GM18499 (cell line): ENCODE data around the gene AMZ1.
"Not testable (repeated sequence)": the region's sequence is repeated elsewhere in the genome, so short reads cannot be mapped to it uniquely, and the experiment has no call there.

ENCODE experiments used
- ATAC-seq: cut with Tn5 transposase; IDR thresholded peaks from one replicate; pipeline ENCODE4 v1.9.1; 2021; ENCODE audit warnings: moderate number of reproducible peaks; ENCODE audit not compliant: insufficient read depth, unreplicated experiment

AMZ1 gene

DNA sequence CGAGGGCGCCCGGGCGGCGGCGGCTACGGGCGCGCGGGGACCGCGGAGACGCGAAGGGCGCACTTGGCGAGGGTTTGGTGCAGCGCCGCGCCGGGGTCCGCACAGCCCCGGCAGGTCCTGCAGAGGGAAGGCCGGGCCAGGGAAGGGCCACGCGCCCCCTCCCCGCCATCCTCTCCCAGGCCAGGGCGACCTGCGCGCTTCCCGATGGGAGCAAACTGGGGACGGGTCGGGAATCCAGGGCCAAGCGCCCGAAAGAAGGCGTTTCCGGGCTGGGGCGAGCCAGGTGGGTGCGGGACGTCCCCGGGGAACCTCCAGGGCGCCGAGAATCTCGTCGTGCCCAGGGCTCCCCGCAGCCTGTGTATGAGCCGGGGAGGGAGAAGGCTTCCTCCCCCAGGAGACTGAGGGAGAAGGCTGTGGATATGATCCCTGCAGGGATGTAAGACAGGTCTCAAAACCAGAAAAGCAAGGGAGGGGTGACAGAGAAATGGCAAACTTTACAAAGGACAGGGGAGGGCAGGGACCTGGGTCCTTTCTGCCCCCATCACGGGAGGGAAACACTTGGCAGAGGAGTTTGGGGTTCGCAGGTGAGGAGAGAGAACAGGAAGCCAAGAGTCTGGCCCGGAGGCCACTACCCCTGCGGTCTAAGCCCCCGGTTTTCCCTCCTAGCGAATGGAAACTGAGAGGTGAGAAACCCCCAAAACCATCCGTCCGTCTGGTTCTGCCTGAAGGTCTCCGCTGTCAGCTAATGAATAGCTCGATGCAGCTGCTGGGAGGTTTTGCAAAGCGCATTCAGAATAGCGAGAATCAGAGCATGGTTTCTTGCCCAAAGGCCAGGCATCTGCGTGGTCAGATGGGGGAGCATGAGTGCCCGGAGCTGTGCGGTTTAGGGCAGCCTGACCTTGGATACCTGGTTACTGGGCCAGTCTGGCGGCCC, 674 bp downstream of the AMZ1 start:
- ATAC-seq, result peak; percentile 55

DNA sequence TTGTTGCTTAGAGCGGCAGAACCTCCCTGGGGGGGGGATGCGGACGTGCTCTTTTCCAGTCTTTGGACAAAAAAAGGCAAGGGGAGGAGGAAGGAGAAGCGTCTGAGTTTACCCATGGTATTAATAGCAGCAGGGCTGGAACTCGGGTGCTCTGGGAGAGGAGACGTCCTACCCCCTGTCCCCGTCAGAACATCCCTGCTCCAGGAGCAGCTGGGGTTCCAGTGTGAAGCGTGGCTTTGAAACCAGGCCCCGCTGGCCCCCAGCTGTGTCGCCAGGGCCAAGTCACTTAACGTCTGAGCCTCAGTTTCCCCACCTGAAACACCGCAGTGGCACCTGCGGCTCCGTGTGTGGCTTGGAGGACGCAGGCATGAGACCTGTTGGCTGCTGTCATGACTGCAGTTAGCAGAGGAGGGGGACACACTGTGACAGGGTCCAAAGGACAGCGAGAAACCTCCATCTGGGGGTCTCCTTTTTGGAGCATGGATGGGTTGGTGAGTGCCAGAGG, 1.4 kb downstream of the AMZ1 start:
- no peak for ATAC-seq

DNA sequence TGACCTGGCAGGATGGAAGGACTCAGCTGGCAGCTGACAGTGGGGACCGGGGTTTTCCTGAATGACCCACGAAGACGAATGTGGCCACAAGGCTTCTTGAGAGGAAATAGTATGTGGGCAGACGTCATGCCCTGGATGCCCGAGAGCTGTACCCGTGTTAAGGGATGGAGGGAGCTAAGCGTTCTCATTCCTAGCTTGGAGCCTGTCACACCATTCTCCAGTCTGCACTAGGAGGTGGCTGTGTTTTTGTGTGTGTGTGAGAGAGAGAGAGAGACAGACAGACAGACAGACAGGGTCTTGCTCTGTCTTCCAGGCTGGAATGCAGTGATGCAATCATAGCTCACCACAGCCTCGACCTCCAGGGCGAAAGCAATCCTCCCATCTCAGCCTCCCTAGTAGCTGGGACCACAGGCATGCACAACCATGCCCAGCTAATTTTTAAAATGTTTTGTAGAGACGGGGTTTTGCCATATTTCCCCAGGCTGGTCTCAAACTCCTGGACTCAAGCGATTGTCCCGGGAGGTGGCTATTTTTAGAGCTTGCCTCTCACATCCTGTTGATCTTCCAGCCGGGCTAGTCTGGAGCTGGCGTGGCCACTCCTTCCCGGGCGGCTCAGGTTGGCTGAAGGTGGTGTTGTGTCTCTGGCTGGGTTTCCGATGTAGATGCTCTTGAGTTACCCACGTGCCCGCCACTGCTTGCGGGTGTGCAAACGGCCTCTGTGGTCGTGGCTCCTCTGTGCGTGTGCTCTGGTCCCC, 2.1 kb downstream of the AMZ1 start:
- ATAC-seq, result no peak

GRCh38 chr7:2691011-2691707, 3.2 kb downstream of the AMZ1 start:
- no peak for ATAC-seq

GRCh38 chr7:2691932-2692439, 4.0 kb downstream of the AMZ1 start:
- ATAC-seq, result not testable (repeated sequence)

DNA sequence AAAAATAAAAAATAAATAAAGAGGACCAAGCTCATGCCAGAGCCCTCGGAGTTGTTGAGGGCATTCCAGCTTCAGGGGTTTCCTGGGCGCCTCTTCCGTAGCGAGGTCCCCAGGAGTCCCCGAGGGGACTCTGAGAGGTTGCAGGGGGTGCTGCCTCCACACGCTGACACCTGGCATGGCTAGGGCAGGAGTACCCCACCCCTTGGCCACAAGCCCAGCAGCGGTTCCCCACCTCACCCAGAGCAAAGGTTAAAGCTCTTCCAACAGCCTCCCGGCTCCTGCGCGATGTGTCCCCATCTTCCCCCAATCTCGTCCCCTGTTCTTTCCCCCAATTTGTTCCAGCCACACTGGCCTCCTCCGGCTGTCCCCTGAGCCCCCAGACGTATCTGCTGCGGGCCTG, 4.5 kb downstream of the AMZ1 start:
- no peak for ATAC-seq

DNA sequence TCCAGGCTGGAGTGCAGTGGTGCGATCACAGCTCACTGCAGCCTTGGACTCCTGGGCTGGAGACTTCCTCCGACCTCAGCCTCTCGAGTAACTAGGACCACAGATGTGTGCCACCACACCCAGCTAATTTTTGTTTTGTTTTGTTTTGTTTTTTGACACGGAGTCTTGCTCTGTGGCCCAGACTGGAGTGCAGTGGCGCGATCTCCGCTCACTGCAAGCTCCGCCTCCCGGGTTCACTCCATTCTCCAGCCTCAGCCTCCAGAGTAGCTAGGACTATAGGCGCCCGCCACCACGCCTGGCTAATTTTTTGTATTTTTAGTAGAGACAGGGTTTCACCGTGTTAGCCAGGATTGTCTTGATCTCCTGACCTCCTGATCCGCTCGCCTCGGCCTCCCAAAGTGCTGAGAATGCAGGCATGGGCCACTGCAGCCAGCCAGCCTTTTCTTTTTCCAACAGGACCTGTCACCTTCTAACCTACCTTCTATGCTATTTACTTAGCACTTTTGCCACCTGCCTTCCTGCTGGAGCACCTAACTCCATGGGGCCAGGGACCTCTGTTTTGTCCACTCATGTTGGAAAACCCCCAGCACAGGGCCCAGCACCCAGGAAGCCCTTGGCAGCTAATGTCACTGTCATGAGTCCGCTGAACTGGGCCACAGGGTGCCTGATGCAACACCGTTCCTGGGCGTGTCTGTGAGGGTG, 5.6 kb downstream of the AMZ1 start:
- not testable (repeated sequence) for ATAC-seq

DNA sequence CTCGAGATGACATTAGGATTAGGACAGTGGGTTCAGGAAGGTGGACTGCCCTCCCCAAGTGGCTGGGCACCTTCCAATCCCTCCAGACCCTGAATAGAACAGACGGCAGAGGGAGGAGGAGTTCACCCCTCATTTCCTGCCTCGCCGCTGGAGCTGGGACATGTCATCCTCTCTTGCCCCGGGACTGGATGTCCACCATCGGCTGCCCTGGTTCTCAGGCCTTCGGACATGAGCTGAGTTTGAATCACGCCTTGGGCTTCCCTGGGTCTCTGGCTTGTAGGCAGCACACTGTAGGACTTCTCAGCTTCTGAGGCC, 6.1 kb downstream of the AMZ1 start:
- ATAC-seq, result not testable (repeated sequence)

DNA sequence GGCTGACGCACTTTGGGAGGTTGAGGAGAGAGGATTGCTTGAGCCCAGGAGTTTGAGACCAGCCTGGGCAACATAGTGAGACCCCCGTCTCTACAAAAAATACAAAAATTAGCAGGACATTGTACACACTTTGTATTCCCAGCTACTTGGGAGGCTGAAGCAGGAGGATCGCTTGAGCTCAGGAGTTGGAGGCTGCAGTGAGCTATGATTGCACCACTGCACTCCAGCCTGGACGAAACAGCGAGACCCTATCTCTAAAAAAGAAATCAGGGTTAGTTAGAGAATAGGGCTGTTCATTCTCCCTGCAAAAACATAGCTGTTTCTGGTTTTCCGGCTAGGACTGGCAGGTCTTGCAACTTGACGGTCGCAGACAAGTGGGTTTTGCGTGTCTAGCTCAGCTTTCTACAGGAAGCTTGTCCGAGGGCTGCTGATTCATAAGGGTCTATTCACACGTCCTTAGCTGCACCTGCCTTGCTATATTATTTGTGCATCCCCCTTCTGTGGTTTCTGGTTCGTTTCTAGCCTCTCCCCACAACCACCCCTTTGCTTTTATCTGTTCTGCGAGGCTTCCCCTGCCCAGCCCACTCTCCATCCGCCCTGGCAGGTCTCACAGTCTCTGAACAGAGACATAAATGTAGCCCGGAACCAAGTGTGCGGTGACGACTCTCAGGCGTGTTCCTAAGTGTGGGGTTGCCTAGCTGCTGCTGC, 10.7 kb downstream of the AMZ1 start:
- ATAC-seq, result peak; percentile 98

DNA sequence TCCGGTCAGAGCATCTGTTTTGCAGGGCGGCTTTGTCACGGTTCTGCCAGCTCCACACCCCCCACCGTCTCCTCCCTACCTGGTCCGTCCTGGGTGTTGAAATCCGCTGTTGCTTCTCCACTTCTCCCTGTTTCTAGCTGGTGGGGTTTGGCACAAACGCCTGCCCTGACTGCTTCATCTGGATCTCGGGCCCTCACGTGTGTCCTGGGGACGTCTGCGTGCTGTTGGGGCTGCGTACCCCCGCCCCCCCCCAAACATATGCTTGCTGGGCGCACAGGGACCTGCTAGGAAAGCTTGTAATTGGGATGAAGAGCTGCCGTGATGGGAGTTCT, 11.3 kb downstream of the AMZ1 start:
- ATAC-seq, result no peak

DNA sequence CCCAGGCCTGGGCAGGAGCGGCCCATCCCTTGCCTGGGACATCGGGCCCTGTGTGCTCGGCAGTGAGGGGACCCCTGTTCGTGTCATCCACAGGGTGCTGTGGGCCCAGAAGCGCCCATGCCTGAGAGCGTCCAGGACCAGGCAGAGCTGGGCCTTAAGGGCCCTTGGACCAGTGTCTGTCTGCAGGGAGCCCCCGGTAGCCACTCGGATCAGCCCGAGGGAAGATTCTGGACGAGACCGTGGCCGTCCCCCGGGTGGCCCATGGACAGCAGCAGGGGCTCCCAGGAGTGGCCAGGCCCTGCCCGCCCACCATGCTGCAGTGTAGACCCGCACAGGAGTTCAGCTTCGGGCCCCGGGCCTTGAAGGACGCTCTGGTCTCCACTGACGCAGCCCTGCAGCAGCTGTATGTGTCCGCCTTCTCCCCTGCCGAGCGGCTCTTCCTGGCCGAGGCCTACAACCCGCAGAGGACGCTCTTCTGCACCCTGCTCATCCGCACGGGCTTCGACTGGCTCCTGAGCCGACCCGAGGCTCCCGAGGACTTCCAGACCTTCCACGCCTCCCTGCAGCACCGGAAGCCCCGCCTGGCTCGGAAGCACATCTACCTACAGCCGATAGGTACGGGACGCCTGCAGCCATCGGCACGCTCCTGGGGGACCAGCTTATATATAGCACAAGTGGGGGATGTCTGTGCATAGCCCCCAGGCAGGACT, 12.3 kb downstream of the AMZ1 start:
- no peak for ATAC-seq

DNA sequence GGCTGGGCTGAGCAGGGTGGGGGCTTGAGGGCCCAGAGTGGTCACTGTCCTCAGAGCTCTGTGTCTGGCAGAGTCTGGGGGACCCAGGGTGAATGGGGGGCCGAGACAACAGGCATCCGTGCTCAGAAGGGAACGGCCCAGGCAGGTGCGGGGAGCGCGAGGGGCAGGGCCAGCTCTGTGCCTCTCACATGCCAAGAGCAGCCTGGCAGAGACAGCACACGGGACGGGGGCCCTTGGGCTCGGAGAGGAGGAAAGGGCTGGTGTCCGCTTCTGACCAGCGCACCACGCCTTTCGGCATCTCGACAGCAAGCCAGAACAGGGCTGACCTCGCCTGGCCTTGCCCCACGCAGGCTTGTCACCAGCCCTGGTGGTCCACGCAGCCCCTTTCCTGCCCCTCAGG, 13.4 kb downstream of the AMZ1 start:
- ATAC-seq, result no peak

DNA sequence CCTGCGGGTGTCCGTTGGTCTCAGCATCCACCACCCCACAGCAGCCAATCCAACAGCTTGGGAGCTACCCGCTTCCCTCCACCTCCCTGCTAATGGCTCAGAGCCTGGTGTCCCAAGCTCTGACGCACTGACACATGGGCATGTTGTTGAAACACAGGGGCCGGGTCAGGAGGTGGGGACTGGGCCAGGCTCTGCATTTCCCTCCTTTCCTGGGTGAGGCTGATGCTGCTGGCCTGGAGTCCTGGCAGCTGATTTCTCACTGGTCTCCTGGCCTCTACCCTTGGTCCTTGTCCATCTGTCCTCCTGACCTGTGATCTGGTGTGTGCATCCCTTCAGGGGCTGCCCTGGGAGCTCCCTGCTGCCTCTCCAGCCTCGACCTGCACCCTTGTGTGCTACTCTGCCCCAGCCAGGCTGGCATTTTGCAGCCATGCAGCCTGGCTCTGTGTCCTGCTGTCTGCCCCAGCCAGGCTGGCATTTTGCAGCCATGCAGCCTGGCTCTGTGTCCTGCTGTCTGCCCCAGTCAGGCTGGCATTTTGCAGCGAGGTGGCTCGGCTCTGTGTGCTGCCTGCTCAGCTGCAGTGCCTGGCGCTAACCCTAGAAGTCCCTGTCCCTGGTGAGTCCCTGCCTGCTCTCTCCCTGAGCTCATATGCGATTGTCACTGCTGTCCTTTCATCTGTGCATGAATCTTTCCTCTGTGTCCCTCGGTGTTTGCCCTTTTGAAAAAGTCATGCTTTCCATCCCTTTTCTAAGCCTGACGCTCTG, 14.0 kb downstream of the AMZ1 start:
- no peak for ATAC-seq

- no peak for ATAC-seq
Measured at GRCh38 chr7:2702594-2702957, 14.6 kb downstream of the AMZ1 start.

GRCh38 chr7:2705371-2706096, 17.5 kb downstream of the AMZ1 start:
- no peak for ATAC-seq

- no peak for ATAC-seq
Measured at GRCh38 chr7:2706685-2707126, 18.7 kb downstream of the AMZ1 start.

DNA sequence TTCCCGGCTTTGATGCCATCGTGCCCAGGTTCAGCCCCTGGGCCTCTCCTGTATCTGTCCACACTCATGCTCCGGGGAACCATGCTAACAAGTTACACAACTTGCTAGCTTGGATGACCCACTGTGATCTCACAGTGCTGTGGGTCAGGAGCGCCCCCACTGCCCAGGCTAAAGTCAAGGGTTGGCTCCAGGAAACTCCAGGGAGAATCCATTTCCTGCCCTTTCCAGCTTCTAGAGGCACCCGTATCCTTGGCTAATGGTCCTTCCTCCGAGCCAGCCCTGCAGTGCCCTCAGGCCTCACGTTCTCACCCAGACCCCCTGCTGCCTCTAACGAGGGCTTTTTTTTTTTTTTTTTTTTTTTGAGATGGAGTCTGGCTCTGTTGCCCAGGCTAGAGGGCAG, 19.5 kb downstream of the AMZ1 start:
- ATAC-seq, result no peak

GRCh38 chr7:2708041-2708440, 20.0 kb downstream of the AMZ1 start:
- ATAC-seq, result no peak
